Fibroblast of lung (primary cell): Measurements from ENCODE around the gene PPIF. TPM values are rescaled to one million over a fixed set of nuclear protein-coding genes. Genes with fewer than 3 reads are reported as not detected.

Source experiments
- DNase-seq, 2 donors: peaks; one replicate each; pipeline versions ENCODE4 v3.0.0 to v3.0.0-alpha.2; 2010; ENCODE audit warnings: low read depth in 2 of 2
- H2AFZ ChIP-seq: 2 replicates; pipeline ENCODE4 v1.5.1; 2012; ENCODE audit warnings: low read length, control low read depth, inconsistent platforms
- H3K27ac ChIP-seq: 2 replicates; pipeline ENCODE4 v1.5.1; 2011; ENCODE audit warnings: low read length, control low read depth; ENCODE audit not compliant: insufficient read depth
- H3K27me3 ChIP-seq: 2 replicates; pipeline ENCODE4 v1.5.1; 2011; ENCODE audit warnings: mild to moderate bottlenecking, low read length; ENCODE audit not compliant: control insufficient read depth, insufficient read depth
- H3K36me3 ChIP-seq: 2 replicates; pipeline ENCODE4 v1.5.1; 2011; ENCODE audit warnings: low read length; ENCODE audit not compliant: control insufficient read depth, insufficient read depth
- H3K4me1 ChIP-seq: 2 replicates; pipeline ENCODE4 v1.5.1; 2011; ENCODE audit warnings: low read length; ENCODE audit not compliant: control insufficient read depth, insufficient read depth; ENCODE audit errors: extremely low read depth
- H3K4me2 ChIP-seq: 2 replicates; pipeline ENCODE4 v1.5.1; 2011; ENCODE audit warnings: low read length, control low read depth; ENCODE audit not compliant: insufficient read depth; ENCODE audit errors: extremely low read depth
- H3K4me3 ChIP-seq, 4 experiments: fragments of 200-600 bp in 1 of 4; sonication (generic) in 1 of 4; replicated peaks in 1 of 4; 2 replicates each; pipeline ENCODE4 v1.5.1; 2011 to 2016; ENCODE audit warnings: low read length in 4 of 4, low read depth in 3 of 4, mild to moderate bottlenecking in 3 of 4, control low read depth in 2 of 4, inconsistent platforms in 1 of 4, mixed read lengths in 1 of 4; ENCODE audit not compliant: insufficient read depth in 1 of 4; ENCODE audit errors: control extremely low read depth in 1 of 4
- H3K79me2 ChIP-seq: 2 replicates; pipeline ENCODE4 v1.5.1; 2012; ENCODE audit warnings: mild to moderate bottlenecking, low read length, inconsistent platforms; ENCODE audit not compliant: control insufficient read depth, insufficient read depth
- H3K9ac ChIP-seq: 2 replicates; pipeline ENCODE4 v1.5.1; 2011; ENCODE audit warnings: mild to moderate bottlenecking, low read length, control low read depth; ENCODE audit not compliant: insufficient read depth
- H3K9me3 ChIP-seq: 2 replicates; pipeline ENCODE4 v1.5.1; 2012; ENCODE audit warnings: low read depth, low read length; ENCODE audit not compliant: control insufficient read depth, insufficient read depth
- H4K20me1 ChIP-seq: 2 replicates; pipeline ENCODE4 v1.5.1; 2011; ENCODE audit warnings: low read length; ENCODE audit not compliant: control insufficient read depth, insufficient read depth; ENCODE audit errors: extremely low read depth
- EZH2 ChIP-seq: IDR thresholded peaks from 2 replicates; pipeline ENCODE4 v1.5.1; 2012; ENCODE audit warnings: low read length, control low read depth, mild to moderate bottlenecking; ENCODE audit errors: missing control alignments
- polyA plus RNA-seq, 2 donors: library from polyadenylated mRNA; depleted of rRNA in 1 of 2; stranded (reverse) in 1 of 2; unstranded in 1 of 2; fragments of >200 nt; gene quantifications; 2 replicates each; pipeline ENCODE4 v1.2.1, GENCODE V29; 2011 to 2012; ENCODE audit warnings: missing spikeins in 1 of 2
- total RNA-seq: library from RNA; depleted of rRNA; stranded (reverse); fragments of >200 nt; gene quantifications from 2 replicates; pipeline ENCODE4 v1.2.1, GENCODE V29; 2014
- TF ChIP-seq, protein P1 (sequence below), 2 donors: IDR thresholded peaks in 1 of 2; conservative IDR thresholded peaks in 1 of 2; 1 replicate in 1 of 2; 2 replicates in 1 of 2; pipeline ENCODE4 v1.5.1; 2011 to 2012; ENCODE audit warnings: low read length in 2 of 2, control low read depth in 1 of 2, inconsistent platforms in 1 of 2, low read depth in 1 of 2, mild to moderate bottlenecking in 1 of 2

The PPIF gene
- total and polyA plus RNA-seq, 2 donors (not counting 1 experiment from before 2014, with no cell fraction given): 18.7 to 63.0 TPM

DNA sequence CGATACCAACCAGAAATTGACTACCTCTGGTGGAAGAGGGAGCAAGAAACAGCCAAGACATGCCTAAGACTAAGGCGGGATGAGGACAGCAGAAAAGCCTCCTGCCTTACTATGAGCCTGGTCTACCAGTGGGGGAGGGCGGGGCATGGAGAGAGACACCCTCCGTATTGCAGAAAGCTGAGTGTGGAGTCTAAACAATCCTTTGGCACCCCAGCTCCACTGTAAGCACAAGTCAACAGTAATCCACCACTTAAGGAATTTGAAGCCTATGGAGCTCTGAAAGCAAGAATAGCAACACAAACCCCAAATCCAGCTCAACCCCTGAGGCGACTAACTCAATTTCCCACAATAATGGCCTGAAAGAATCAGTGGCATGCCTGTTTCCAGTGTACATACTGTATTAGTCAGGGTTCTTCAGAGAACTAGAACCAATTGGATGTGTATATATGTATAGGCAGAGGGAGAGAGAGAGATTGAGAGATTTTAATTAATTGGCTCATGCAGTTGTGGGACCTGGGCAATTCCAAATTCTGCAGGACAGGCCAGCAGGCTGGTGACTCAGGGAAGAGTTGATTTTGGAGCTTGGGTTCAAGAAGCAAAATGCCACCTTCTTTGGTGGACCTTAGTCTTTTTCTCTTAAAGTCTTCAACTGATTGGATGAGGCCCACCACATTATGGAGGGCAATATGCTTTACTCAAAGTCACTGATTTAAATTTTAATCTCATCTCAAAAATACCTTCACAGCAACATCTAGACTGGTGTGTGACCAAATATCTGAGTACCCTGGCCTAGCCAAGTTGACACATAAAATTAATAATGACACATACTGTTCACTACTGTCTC, 13.5 kb downstream of the PPIF start:
- H3K27ac ChIP-seq: no peak overlapping the region
- no peaks in the 10 kb centered on the region for H3K4me1 ChIP-seq
- no peak overlapping the region for H2AFZ ChIP-seq
- no peak overlapping the region for H3K4me3 ChIP-seq
- no peaks in the 10 kb centered on the region for H3K79me2 ChIP-seq
- DNase-seq: no peak
- no peak overlapping the region for H3K4me2 ChIP-seq
- no peaks in the 10 kb centered on the region for H4K20me1 ChIP-seq
- no peak overlapping the region for H3K9ac ChIP-seq
- H3K9me3 ChIP-seq: no peaks in the 10 kb centered on the region
- no peaks in the 10 kb centered on the region for H3K36me3 ChIP-seq
- TF ChIP-seq, protein P1, sequence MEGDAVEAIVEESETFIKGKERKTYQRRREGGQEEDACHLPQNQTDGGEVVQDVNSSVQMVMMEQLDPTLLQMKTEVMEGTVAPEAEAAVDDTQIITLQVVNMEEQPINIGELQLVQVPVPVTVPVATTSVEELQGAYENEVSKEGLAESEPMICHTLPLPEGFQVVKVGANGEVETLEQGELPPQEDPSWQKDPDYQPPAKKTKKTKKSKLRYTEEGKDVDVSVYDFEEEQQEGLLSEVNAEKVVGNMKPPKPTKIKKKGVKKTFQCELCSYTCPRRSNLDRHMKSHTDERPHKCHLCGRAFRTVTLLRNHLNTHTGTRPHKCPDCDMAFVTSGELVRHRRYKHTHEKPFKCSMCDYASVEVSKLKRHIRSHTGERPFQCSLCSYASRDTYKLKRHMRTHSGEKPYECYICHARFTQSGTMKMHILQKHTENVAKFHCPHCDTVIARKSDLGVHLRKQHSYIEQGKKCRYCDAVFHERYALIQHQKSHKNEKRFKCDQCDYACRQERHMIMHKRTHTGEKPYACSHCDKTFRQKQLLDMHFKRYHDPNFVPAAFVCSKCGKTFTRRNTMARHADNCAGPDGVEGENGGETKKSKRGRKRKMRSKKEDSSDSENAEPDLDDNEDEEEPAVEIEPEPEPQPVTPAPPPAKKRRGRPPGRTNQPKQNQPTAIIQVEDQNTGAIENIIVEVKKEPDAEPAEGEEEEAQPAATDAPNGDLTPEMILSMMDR (conservative IDR thresholded peaks at IDR 0.05 in 1 of 2, IDR thresholded peaks at IDR 0.05 in 1 of 2; ENCODE audit: low read depth in 1 of 2, low read length in 2 of 2): no peak
- no peak for TF ChIP-seq EZH2
- no peaks in the 10 kb centered on the region for H3K27me3 ChIP-seq

DNA sequence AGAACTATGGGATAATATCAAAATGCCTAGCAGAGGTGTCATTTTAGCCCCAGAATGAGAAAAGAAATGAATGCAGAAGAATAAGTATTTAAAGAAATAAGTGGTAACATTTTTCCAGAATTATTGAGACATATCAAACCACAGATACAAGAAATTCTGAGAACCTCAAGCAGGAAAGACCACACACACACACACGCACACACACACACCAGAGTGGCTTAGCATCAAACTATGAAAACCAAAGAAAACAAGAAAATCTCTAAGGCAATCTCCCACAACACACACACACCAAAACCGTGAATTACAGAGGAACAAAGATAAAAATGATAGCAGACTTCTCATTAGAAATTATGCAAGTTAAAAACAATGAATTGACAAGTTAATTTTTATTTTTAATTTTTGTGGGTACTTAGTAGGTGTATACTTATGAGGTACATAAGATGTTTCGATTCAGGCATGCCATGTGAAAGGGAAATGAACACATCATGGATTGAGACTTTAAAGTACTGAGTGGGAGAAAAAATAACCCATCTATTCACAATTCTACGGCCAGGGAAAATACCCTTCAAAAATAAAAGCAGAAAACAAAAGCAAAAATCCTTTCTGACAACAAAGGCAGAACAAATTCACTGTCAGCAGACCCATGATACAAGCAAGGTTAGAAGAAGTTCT, 14.6 kb downstream of the PPIF start:
- H2AFZ ChIP-seq: no peak overlapping the region
- no peak for DNase-seq

More for the DNA sequence above, 14.6 kb downstream of the PPIF start:
- no peak overlapping the region for H3K4me2 ChIP-seq
- no peak overlapping the region for H3K4me3 ChIP-seq
- H3K27ac ChIP-seq: no peak overlapping the region
- H3K4me1 ChIP-seq: no peaks in the 10 kb centered on the region
- H3K79me2 ChIP-seq: no peaks in the 10 kb centered on the region
- H3K9me3 ChIP-seq: no peaks in the 10 kb centered on the region
- no peaks in the 10 kb centered on the region for H4K20me1 ChIP-seq
- TF ChIP-seq, protein P1 (conservative IDR thresholded peaks at IDR 0.05 in 1 of 2, IDR thresholded peaks at IDR 0.05 in 1 of 2; ENCODE audit: low read depth in 1 of 2, low read length in 2 of 2): no peak
- TF ChIP-seq EZH2: no peak
- H3K9ac ChIP-seq: no peak overlapping the region
- no peaks in the 10 kb centered on the region for H3K36me3 ChIP-seq
- no peaks in the 10 kb centered on the region for H3K27me3 ChIP-seq
